Hepatocyte (in vitro differentiated cells): ENCODE measurements around the gene GBX1. TPM values are rescaled to one million over a fixed set of nuclear protein-coding genes. Genes with fewer than 3 reads are reported as not detected.

Experiments used
- DNase-seq: peaks from one replicate; pipeline ENCODE4 v3.0.0-alpha.2; 2016; ENCODE audit warnings: low spot score
- H2AFZ ChIP-seq: fragments of 200-600 bp; sonication (generic); 2 replicates; pipeline ENCODE4 v1.6.0; 2016; ENCODE audit warnings: antibody characterized with exemption, mild to moderate bottlenecking
- H3K27ac ChIP-seq: fragments of 200-600 bp; sonication (generic); 2 replicates; pipeline ENCODE4 v1.5.1; 2016; ENCODE audit warnings: mild to moderate bottlenecking
- H3K27me3 ChIP-seq: fragments of 200-600 bp; sonication (generic); 2 replicates; pipeline ENCODE4 v1.6.1; 2016
- H3K36me3 ChIP-seq: fragments of 200-600 bp; sonication (generic); replicated peaks from 2 replicates; pipeline ENCODE4 v1.5.1; 2016; ENCODE audit warnings: low read depth; ENCODE audit not compliant: insufficient read depth
- H3K4me1 ChIP-seq: fragments of 200-600 bp; sonication (generic); 2 replicates; pipeline ENCODE4 v1.5.1; 2016; ENCODE audit warnings: mild to moderate bottlenecking, moderate library complexity; ENCODE audit not compliant: insufficient read depth
- H3K4me2 ChIP-seq: fragments of 200-600 bp; sonication (generic); 2 replicates; pipeline ENCODE4 v1.6.0; 2016
- H3K4me3 ChIP-seq: fragments of 200-600 bp; sonication (generic); 2 replicates; pipeline ENCODE4 v1.5.1; 2016; ENCODE audit warnings: mild to moderate bottlenecking
- H3K79me2 ChIP-seq: fragments of 200-600 bp; sonication (generic); 2 replicates; pipeline ENCODE4 v1.6.0; 2017; ENCODE audit warnings: mild to moderate bottlenecking
- H3K9me2 ChIP-seq: fragments of 200-600 bp; sonication (generic); replicated peaks from 2 replicates; pipeline ENCODE4 v1.6.0; 2017; ENCODE audit warnings: mild to moderate bottlenecking; ENCODE audit not compliant: insufficient read depth
- H3K9me3 ChIP-seq: fragments of 200-600 bp; sonication (generic); 2 replicates; pipeline ENCODE4 v1.5.1; 2016; ENCODE audit warnings: low read depth, mild to moderate bottlenecking
- H4K20me1 ChIP-seq: fragments of 200-600 bp; sonication (generic); 2 replicates; pipeline ENCODE4 v1.6.0; 2016; ENCODE audit warnings: mild to moderate bottlenecking; ENCODE audit not compliant: insufficient read depth, poor library complexity, severe bottlenecking
- EZH2 ChIP-seq: fragments of 200-600 bp; sonication (generic); IDR thresholded peaks from 2 replicates; pipeline ENCODE4 v1.6.1; 2016; ENCODE audit warnings: antibody characterized with exemption, mild to moderate bottlenecking, borderline replicate concordance
- EZH2phosphoT487 ChIP-seq: fragments of 200-600 bp; sonication (generic); IDR thresholded peaks from one replicate; pipeline ENCODE4 v1.6.1; 2018; ENCODE audit warnings: antibody characterized with exemption, mild to moderate bottlenecking, low read depth, moderate library complexity; ENCODE audit not compliant: unreplicated experiment, severe bottlenecking
- WGBS: methylation state at CpG from one replicate; pipeline ENCODE4 v1.1.6; 2016; ENCODE audit warnings: low lambda C conversion rate; ENCODE audit errors: missing lambda C conversion rate; 5-methylcytosine and 5-hydroxymethylcytosine counted together
- polyA plus RNA-seq: library from polyadenylated mRNA; unstranded; fragments of >200 nt; fragmentation: Nextera tagmentation; extraction: Ambion mirVana; gene quantifications from 2 replicates; pipeline ENCODE4 v1.2.1, GENCODE V29; 2016
- total RNA-seq: library from RNA; depleted of rRNA; stranded (reverse); fragments of >200 nt; gene quantifications from 2 replicates; pipeline ENCODE4 v1.2.3, GENCODE V29; 2014
- TF ChIP-seq, protein P1 (sequence below): fragments of 200-600 bp; sonication (generic); IDR thresholded peaks from 2 replicates; pipeline ENCODE4 v1.5.1; 2016; ENCODE audit warnings: antibody characterized with exemption, mild to moderate bottlenecking; ENCODE audit not compliant: poor library complexity

The GBX1 gene
- total and polyA plus RNA-seq, 2 experiments from 2014 or later, result not detected

DNA sequence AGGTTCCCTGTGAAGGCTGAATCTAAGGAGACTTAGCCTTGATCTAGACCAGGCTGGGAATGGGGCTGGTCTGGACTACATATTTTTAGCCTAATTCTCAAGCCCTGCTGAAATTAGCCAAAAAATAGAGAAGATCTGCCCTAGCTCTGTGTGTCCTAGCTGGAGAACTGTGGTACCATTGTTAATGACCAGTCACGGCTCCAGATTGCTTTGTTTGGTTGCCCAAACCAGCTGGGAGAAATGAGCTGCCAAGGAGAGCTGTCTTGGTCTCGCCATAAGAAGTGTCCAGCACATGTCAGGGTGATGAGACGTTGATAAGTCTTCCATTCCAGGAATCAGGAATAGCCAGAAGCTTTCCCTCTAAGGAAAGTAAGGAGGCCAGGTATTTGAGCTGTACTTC is 20.7 kb downstream of the GBX1 start:
- H3K9me3 ChIP-seq, result no peaks in the 10 kb centered on the region

DNA sequence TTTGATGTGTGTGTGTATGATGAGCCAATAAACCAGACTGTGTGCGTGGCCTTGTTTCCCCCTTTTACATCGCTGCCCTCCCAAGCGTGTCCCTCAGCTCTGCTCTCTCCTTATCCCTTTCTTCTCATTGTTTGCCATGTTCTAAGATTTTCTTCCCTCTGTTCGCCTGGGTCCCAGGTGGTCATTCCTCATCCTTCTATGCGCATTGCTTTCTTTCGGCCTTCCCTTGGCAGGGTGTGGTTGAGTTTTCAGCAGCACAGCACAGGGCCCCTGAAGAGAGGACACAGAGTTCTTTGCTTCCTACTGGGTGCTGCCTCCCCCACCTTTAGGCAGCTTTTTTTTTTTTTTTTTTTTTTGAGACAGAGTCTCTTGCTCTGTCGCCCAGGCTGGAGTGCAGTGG is 23.1 kb downstream of the GBX1 start:
- H2AFZ ChIP-seq, result no peak overlapping the region
- no peaks in the 10 kb centered on the region for H4K20me1 ChIP-seq
- WGBS, result 96% methylated on average over 7 of the region's 7 CpGs
- H3K4me1 ChIP-seq, result no peaks in the 10 kb centered on the region
- no peaks in the 10 kb centered on the region for H3K9me2 ChIP-seq
- H3K27me3 ChIP-seq, result no peaks in the 10 kb centered on the region
- H3K4me3 ChIP-seq, result no peak overlapping the region
- H3K36me3 ChIP-seq, result no peaks in the 10 kb centered on the region
- no peaks in the 10 kb centered on the region for H3K9me3 ChIP-seq
- TF ChIP-seq, protein P1, sequence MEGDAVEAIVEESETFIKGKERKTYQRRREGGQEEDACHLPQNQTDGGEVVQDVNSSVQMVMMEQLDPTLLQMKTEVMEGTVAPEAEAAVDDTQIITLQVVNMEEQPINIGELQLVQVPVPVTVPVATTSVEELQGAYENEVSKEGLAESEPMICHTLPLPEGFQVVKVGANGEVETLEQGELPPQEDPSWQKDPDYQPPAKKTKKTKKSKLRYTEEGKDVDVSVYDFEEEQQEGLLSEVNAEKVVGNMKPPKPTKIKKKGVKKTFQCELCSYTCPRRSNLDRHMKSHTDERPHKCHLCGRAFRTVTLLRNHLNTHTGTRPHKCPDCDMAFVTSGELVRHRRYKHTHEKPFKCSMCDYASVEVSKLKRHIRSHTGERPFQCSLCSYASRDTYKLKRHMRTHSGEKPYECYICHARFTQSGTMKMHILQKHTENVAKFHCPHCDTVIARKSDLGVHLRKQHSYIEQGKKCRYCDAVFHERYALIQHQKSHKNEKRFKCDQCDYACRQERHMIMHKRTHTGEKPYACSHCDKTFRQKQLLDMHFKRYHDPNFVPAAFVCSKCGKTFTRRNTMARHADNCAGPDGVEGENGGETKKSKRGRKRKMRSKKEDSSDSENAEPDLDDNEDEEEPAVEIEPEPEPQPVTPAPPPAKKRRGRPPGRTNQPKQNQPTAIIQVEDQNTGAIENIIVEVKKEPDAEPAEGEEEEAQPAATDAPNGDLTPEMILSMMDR, result no peak
- no peak overlapping the region for H3K27ac ChIP-seq
- no peak overlapping the region for H3K4me2 ChIP-seq
- DNase-seq, result no peak
- no peaks in the 10 kb centered on the region for H3K79me2 ChIP-seq

More for the DNA sequence above, 20.7 kb downstream of the GBX1 start:
- Histone ChIP-seq H3K79me2 (no peaks in the 10 kb centered on the region), H2AFZ (no peak overlapping the region), H3K4me1 (no peaks in the 10 kb centered on the region), H3K9me2 (no peaks in the 10 kb centered on the region), H3K4me3 (no peak overlapping the region), H4K20me1 (no peaks in the 10 kb centered on the region), H3K36me3 (no peaks in the 10 kb centered on the region), H3K4me2 (no peak overlapping the region), H3K27ac (no peak overlapping the region), H3K27me3 (peaks cover 12% of the 10 kb centered on the region)
- DNase-seq, result no peak
- TF ChIP-seq, protein P1, result no peak
- no peak for TF ChIP-seq EZH2phosphoT487
- no peak for TF ChIP-seq EZH2
- 88% methylated on average over 3 of the region's 3 CpGs for WGBS

DNA sequence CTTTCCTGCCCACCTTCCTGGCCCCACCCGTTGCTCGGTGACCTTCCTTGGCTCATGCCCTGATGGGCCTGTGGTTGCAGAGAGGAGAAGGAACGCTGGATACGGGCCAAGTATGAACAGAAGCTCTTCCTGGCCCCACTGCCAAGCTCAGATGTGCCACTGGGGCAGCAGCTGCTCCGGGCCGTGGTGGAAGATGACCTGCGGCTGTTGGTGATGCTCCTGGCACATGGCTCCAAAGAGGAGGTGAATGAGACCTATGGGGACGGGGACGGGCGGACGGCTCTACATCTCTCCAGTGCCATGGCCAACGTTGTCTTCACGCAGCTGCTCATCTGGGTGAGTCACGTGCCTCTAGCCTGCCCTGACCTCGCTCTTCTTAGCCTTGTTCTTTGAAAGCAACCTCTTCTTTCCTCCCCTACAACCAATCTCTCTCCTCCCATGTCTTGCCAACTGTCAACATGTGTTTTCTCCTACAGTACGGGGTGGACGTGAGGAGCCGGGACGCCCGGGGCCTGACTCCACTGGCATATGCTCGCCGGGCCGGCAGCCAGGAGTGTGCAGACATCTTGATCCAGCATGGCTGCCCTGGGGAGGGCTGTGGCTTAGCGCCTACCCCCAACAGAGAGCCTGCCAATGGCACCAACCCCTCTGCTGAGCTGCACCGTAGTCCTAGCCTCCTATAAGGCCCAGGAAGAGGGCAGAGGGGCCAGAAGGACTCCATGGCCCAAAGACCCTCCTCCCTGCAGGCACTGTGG is 24.1 kb downstream of the GBX1 start:
- TF ChIP-seq EZH2phosphoT487 (no peak), EZH2 (no peak)
- TF ChIP-seq, protein P1, result no peak
- Histone ChIP-seq H4K20me1 (no peaks in the 10 kb centered on the region), H3K4me3 (no peak overlapping the region), H3K27me3 (no peaks in the 10 kb centered on the region), H3K4me2 (no peak overlapping the region), H2AFZ (no peak overlapping the region), H3K4me1 (no peaks in the 10 kb centered on the region), H3K9me3 (no peaks in the 10 kb centered on the region), H3K9me2 (no peaks in the 10 kb centered on the region), H3K79me2 (no peaks in the 10 kb centered on the region), H3K36me3 (no peaks in the 10 kb centered on the region), H3K27ac (no peak overlapping the region)
- no peak for DNase-seq
- WGBS, result 96% methylated on average over 25 of the region's 25 CpGs

DNA sequence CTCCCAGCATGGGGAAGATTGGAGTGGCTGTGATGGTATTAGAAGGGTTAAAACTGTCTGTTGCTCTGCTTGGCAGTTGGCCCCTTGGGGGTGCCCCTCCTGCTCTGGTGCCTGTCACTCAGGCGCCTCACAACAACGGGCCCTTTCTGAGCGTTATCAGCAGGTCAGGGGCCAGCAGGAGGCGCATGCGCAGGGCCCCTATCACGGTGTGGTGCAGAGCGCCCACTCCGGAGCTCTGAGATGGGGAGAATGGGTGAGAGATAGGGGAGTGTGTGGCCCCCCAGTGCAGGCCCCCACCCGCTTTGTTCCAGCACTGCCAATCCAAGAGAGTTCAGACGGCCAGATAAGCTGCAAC is 24.8 kb downstream of the GBX1 start:
- no peaks in the 10 kb centered on the region for H3K36me3 ChIP-seq
- H3K4me1 ChIP-seq, result no peaks in the 10 kb centered on the region

More for the DNA sequence above, 24.8 kb downstream of the GBX1 start:
- TF ChIP-seq, protein P1, result no peak
- TF ChIP-seq EZH2 (no peak), EZH2phosphoT487 (no peak)
- Histone ChIP-seq H3K9me3 (no peaks in the 10 kb centered on the region), H3K9me2 (no peaks in the 10 kb centered on the region), H3K4me3 (no peak overlapping the region), H3K27me3 (no peaks in the 10 kb centered on the region), H2AFZ (no peak overlapping the region), H3K79me2 (no peaks in the 10 kb centered on the region), H4K20me1 (no peaks in the 10 kb centered on the region), H3K4me2 (no peak overlapping the region), H3K27ac (no peak overlapping the region)
- WGBS, result 70% methylated on average over 9 of the region's 10 CpGs
- DNase-seq, result no peak
